ENCODE measurements around the gene PPP2R2D.
"Not testable (repeated sequence)": the region's sequence is repeated elsewhere in the genome, so short reads cannot be mapped to it uniquely, and the experiment has no call there.

PPP2R2D gene

GRCh38 chr10:131979336-131979735, 78.5 kb downstream of the PPP2R2D start:
- DNase-seq = no peak

GRCh38 chr10:131979821-131980270, 79.0 kb downstream of the PPP2R2D start:
- DNase-seq = no peak

GRCh38 chr10:131980321-131980720, 79.5 kb downstream of the PPP2R2D start:
- no peak for DNase-seq

DNA sequence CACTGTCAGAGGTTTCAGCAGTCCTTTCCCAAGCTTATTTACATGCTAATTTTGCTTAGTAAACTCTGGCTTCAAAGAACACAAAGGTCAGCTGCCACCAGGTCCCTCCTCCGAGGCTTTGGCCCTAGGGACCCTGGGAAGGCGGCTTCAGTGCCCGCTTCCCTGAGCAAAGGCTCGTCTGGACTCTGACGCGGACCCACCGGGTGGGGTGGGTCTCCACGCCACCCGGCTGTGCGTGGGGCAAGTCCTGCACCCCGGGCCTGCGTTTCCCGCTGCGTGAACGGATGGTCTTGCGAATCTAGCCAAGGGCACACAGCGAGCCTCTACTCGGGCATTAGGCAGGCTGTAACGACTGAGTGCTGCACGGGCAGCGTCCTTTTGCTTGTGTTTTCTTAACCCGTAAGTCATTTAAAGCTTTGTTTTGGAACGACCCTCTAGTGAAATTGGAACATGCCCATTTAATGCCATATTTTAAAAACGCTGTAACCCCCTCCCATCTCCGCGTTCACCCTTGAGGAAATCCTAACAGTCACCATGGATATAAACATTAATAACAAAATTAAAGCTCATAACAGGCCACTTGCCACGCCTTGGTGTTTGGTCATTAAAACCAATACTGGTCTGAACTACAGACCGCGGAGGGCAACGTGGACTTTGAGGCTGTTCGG, 80.1 kb downstream of the PPP2R2D start:
- DNase-seq = peak; percentile 19

- DNase-seq = peak; percentile 94
Observed at GRCh38 chr10:131981429-131982184, 80.8 kb downstream of the PPP2R2D start, which contains the start of gene BNIP3. Gene BNIP3 (minus strand): TSS chr10:131981923. CDS start chr10:131981806, 117 bp downstream.

GRCh38 chr10:131982185-131982756, 81.5 kb downstream of the PPP2R2D start:
- DNase-seq = peak; percentile 15

- no peak for DNase-seq
Observed at GRCh38 chr10:131982796-131983195, 82.0 kb downstream of the PPP2R2D start.

- no peak for DNase-seq
Observed at GRCh38 chr10:131983780-131984179, 83.0 kb downstream of the PPP2R2D start.

- not testable (repeated sequence) for DNase-seq
Observed at GRCh38 chr10:131986851-131987250, 86.0 kb downstream of the PPP2R2D start.

DNA sequence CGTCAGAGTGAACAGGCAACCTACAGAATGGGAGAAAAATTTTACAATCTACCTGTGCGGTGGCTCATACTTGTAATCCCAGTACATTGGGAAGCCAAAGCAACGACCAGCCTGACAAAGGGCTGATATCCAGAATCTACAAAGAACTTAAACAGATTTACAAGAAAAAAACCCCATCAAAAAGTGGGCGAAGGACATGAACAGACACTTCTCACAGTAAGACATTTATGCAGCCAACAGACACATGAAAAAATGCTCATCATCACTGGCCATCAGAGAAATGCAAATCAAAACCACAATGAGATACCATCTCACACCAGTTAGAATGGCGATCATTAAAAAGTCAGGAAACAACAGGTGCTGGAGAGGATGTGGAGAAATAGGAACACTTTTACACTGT, 86.5 kb downstream of the PPP2R2D start:
- not testable (repeated sequence) for DNase-seq

DNA sequence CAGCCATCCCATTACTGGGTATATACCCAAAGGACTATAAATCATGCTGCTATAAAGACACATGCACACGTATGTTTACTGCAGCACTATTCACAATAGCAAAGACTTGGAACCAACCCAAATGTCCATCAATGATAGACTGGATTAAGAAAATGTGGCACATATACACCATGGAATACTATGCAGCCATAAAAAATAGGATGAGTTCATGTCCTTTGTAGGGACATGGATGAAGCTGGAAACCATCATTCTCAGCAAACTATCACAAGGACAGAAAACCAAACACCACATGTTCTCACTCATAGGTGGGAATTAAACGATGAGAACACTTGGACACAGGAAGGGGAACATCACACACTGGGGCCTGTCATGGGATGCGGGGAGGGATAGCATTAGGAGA, 87.0 kb downstream of the PPP2R2D start:
- DNase-seq = not testable (repeated sequence)

- no peak for DNase-seq
Observed at GRCh38 chr10:131991726-131992125, 90.9 kb downstream of the PPP2R2D start.

- peak; percentile 7 for DNase-seq
Observed at GRCh38 chr10:131993275-131993674, 92.5 kb downstream of the PPP2R2D start.

- DNase-seq = no peak
Observed at GRCh38 chr10:131994435-131994834, 93.6 kb downstream of the PPP2R2D start.

GRCh38 chr10:131996466-131997365, 95.9 kb downstream of the PPP2R2D start:
- no peak for DNase-seq

DNA sequence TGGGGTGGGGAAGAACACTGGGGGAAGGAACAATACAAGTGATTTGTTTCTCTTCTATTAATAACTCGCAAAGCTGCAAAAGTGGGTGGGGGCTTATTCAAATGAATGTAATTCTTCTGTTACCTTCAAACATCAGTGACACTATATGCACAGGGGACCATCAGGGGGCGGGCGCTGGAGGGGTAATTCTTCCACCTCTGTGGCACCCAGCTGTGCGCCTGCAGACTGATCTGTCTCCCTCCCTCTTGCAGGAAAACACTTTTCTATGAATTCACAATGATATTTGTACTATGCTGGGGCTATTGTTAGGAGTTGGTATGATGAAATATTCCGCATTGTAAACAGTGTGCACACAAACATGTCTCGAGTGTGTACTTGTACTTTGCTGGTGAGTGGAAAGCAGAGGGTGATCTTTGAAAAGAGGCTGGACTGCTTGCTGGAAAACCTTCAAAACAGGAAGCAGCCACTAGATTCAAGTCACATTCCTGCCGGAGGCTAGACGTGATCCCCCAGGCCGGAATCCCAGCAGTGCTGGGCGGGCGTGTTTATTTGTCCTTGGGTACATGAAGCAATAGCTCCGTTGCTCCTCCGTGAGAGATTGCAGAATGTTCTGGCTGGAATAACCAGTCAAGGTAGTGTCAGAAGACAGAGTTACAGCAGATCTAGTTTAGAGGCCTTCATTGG, 96.7 kb downstream of the PPP2R2D start:
- peak; percentile 57 for DNase-seq

DNA sequence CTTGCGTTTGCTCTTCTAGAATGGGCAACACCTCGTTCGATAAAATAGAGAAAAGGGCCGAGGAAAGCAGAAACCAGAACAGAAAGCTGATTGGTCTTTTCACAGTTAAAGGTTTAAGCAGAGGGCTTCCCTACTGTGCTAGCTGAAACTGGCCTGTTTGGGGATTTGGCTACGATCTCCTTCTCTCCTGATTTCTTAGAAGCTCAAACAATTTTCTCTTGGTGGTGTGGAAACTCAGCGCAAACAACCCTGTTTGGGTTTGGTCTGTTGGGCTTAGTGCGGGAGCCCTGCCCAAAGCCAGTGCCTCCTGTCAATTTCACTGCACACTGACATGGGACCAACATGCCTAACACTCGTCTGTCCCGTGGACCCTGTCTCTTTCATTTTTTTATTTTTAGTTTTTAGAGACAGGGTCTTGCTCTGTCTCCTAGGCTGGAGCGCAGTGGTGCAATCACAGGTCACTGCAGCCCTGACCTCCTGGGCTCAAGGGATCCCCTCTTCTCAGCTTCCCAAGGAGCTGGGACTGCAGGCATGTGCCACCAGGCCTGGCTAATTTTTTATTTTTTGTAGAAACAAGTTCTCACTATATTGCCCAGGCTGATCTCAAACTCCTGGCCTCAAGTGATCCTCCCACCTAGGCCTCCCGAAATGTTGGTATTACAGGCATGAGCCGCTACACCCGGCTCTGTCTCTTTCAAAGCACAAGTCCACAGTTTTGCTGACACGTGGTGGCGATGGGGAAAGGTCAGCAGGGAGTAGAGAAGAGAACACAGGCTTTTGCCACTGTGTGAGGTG, 97.4 kb downstream of the PPP2R2D start:
- DNase-seq = no peak

DNA sequence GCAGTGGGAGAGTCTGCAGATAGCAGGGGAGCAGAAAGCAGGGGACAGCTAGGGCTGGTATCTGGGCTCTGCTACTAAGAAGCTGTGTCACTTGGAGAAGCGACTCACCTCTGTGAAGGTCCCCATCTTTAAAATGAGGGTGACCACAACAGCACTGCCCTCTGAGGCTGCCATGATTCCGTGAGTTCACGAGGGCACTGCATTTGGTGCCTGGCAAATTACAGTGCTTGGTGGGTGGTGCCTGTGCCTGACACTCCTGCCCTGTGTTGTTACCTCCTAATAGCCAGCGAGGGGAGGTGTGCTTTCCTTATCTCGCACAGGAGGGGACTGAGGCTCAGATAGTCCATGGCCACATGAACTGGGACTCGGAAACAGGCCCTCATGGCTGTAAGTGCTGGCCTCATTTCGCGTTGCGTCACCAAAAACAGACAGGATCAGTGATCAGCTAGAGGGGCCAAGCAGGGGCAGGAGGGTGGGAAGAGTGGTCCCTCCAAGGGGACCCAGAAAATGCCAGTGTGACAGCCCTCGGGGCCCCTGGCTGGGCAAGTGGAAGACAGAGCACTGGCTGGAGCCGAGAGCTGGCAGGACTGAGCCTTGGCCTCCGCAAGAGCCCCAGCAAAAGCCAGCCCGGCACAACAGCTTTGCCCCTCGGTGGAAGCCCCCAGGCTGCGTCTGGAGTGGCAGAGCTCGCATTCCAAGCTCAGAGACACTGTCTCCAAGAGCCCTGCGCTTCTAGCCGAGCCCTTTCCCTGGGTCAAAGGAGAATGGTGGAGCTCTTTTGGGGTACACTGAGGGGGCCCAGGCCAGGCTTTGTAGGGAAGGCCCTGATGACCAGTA, 98.3 kb downstream of the PPP2R2D start:
- no peak for DNase-seq

GRCh38 chr10:132001238-132001972, 100.6 kb downstream of the PPP2R2D start:
- peak; percentile 81 for DNase-seq

GRCh38 chr10:132002004-132002403, 101.2 kb downstream of the PPP2R2D start:
- peak; percentile 49 for DNase-seq
